ENCODE results near the gene FAM169A.

DNA sequence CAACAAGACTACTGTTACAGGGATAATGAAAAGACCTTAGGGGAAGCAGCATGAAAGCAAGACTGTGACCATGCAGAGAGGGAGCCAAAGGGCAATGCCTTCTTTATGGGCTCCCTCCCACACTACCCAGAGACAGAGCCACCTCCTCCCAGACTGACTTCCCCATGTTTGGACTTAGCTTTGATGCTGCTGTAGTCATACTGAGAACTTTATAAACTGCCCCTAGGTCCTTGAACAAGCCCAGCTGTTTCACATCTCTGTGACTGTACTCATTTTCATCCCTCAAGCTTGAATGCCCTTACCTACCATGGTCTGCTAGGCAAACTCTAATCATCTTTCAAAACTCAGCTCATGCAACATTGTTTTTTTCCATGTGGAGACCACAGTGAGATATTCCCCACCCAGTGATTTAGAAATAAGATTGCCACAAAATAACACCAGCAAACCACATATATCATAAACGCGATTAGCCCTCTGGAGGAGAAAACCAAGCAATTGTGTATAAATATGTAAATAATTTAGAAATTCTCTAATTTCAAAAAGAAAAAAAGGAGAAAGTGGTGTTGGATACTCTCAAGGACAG lies 23.4 kb upstream of the FAM169A start:
- TF ChIP-seq CTCF (conservative IDR thresholded peaks at IDR 0.05; ENCODE audit: low read depth, low read length) = no peak
- no peak for TF ChIP-seq MAZ (IDR thresholded peaks at IDR 0.05; ENCODE audit: borderline replicate concordance, low read depth, low read length)
- TF ChIP-seq SMC3 (IDR thresholded peaks at IDR 0.05; ENCODE audit: low read depth, low read length) = no peak
